Loucy (cell line): Measurements from ENCODE around the gene KLKB1.
A peak's percentile ranks its signal among the peaks of the same experiment; 100 is the strongest.

Source experiments
- H2AFZ ChIP-seq: fragments of 200-600 bp; sonication (generic); 2 replicates; pipeline ENCODE4 v1.6.0; 2016; ENCODE audit warnings: antibody characterized with exemption, mild to moderate bottlenecking, low read length, moderate library complexity
- H3F3A ChIP-seq: fragments of 200-600 bp; 2 replicates; pipeline ENCODE4 v1.6.0; 2016; ENCODE audit warnings: antibody characterized with exemption, low read depth, mild to moderate bottlenecking
- H3K27me3 ChIP-seq: fragments of 200-600 bp; sonication (generic); 2 replicates; pipeline ENCODE4 v1.6.1; 2014; ENCODE audit warnings: low read length, mild to moderate bottlenecking; ENCODE audit not compliant: insufficient read depth, poor library complexity, severe bottlenecking
- H3K36me3 ChIP-seq: fragments of 200-600 bp; sonication (generic); 2 replicates; pipeline ENCODE4 v1.6.1; 2016; ENCODE audit warnings: low read length; ENCODE audit not compliant: insufficient read depth
- H3K4me1 ChIP-seq: fragments of 200-600 bp; sonication (generic); 2 replicates; pipeline ENCODE4 v1.5.1; 2014; ENCODE audit warnings: low read length, mild to moderate bottlenecking; ENCODE audit not compliant: insufficient read depth, poor library complexity, severe bottlenecking
- H3K4me2 ChIP-seq: fragments of 200-600 bp; sonication (generic); 2 replicates; pipeline ENCODE4 v1.6.0; 2014; ENCODE audit warnings: antibody characterized with exemption, low read length, low read depth, mild to moderate bottlenecking; ENCODE audit not compliant: poor library complexity, severe bottlenecking
- H3K4me3 ChIP-seq: fragments of 200-600 bp; sonication (generic); 2 replicates; pipeline ENCODE4 v1.5.1; 2014; ENCODE audit warnings: low read length, mild to moderate bottlenecking, mixed read lengths; ENCODE audit not compliant: poor library complexity, severe bottlenecking
- H3K79me2 ChIP-seq: fragments of 200-600 bp; sonication (generic); 2 replicates; pipeline ENCODE4 v1.6.1; 2014; ENCODE audit warnings: low read length; ENCODE audit not compliant: insufficient read depth
- H3K9ac ChIP-seq: fragments of 200-600 bp; sonication (generic); 2 replicates; pipeline ENCODE4 v1.6.0; 2014; ENCODE audit warnings: mild to moderate bottlenecking, low read depth, low read length, moderate library complexity; ENCODE audit not compliant: poor library complexity, severe bottlenecking
- H3K9me2 ChIP-seq: fragments of 200-600 bp; sonication (generic); replicated peaks from 2 replicates; pipeline ENCODE4 v1.6.1; 2016; ENCODE audit warnings: low read depth, low read length, mixed read lengths
- H3K9me3 ChIP-seq: fragments of 200-600 bp; sonication (generic); 2 replicates; pipeline ENCODE4 v1.6.1; 2014; ENCODE audit warnings: mild to moderate bottlenecking, antibody characterized with exemption, low read length, low read depth; ENCODE audit not compliant: insufficient read depth
- H4K20me1 ChIP-seq: fragments of 200-600 bp; sonication (generic); 2 replicates; pipeline ENCODE4 v1.6.0; 2014; ENCODE audit warnings: antibody characterized with exemption, low read length, mild to moderate bottlenecking; ENCODE audit not compliant: insufficient read depth, poor library complexity, severe bottlenecking
- CTCF ChIP-seq: fragments of 200-600 bp; sonication (generic); conservative IDR thresholded peaks from 2 replicates; pipeline ENCODE4 v1.5.1; 2014; ENCODE audit warnings: mild to moderate bottlenecking, antibody characterized with exemption, low read length
- EZH2phosphoT487 ChIP-seq: fragments of 200-600 bp; IDR thresholded peaks from 2 replicates; pipeline ENCODE4 v1.6.1; 2018; ENCODE audit warnings: antibody characterized with exemption, mild to moderate bottlenecking, moderate library complexity, borderline replicate concordance

Gene KLKB1

DNA sequence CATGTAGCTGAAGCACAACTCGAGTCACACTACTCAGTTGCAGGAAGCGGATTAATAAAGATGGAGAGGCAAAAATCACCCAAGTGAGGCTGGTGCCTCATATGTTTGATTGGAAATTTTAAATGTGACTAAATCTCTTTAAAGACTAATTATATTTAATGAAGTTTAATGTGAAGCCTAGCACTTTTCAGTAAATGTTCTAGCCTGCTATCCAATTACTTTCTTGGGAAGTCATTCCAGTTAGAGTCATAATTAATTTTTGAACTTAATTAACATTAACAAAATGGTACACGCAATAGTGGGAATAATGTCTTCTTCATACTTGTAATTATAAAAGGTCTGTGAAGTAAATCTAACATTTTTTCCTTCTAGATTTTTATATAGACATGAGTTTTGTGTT lies 59.3 kb downstream of the KLKB1 start:
- no peaks in the 10 kb centered on the region for H3K27me3 ChIP-seq
- no peaks in the 10 kb centered on the region for H4K20me1 ChIP-seq
- no peaks in the 10 kb centered on the region for H3K9me2 ChIP-seq
- no peaks in the 10 kb centered on the region for H3K79me2 ChIP-seq
- TF ChIP-seq EZH2phosphoT487: no peak
- no peak for TF ChIP-seq CTCF
- H3K36me3 ChIP-seq: no peaks in the 10 kb centered on the region
- H3F3A ChIP-seq: no peaks in the 10 kb centered on the region
- no peak overlapping the region for H3K4me3 ChIP-seq
- no peak overlapping the region for H3K4me2 ChIP-seq
- H2AFZ ChIP-seq: no peak overlapping the region
- no peak overlapping the region for H3K9ac ChIP-seq
- H3K9me3 ChIP-seq: no peaks in the 10 kb centered on the region
- no peaks in the 10 kb centered on the region for H3K4me1 ChIP-seq

DNA sequence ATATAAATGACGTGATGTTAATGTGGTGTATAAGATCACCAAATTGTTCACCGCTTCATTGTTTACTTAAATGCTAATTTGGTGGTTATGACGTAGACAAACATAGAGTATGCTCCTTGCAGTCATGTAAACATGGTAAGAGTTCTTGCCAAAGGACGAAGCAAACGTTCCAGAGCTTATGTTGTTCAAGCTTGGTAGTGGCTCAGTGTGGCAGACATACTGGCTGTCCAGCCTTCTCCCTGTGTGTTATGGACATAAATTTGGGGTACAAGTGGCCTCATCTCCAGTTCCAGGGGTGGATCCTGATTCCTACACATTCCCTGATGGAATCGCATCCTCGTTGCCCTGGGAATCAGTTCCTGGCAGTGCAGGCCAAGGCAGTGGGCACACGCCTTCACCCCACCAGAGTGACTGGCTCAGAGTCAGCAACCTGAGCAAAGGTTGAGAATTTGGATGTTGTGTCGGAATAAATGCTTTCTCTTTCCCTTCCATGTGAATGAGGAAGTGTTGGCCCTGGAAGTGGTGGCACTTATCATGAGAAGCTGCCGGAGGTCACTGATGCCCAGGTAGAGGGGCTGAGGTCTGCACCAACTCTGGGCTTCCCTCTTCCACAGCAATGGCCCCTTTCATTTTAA lies 64.1 kb downstream of the KLKB1 start:
- Histone ChIP-seq H3K79me2 (no peaks in the 10 kb centered on the region), H3K4me1 (no peaks in the 10 kb centered on the region), H3K27me3 (no peaks in the 10 kb centered on the region), H3K4me3 (no peak overlapping the region), H3K9me2 (no peaks in the 10 kb centered on the region), H4K20me1 (no peaks in the 10 kb centered on the region), H3F3A (no peaks in the 10 kb centered on the region), H3K36me3 (no peaks in the 10 kb centered on the region), H2AFZ (no peak overlapping the region), H3K9me3 (no peaks in the 10 kb centered on the region), H3K4me2 (no peak overlapping the region), H3K9ac (no peak overlapping the region)
- TF ChIP-seq CTCF (no peak), EZH2phosphoT487 (no peak)

DNA sequence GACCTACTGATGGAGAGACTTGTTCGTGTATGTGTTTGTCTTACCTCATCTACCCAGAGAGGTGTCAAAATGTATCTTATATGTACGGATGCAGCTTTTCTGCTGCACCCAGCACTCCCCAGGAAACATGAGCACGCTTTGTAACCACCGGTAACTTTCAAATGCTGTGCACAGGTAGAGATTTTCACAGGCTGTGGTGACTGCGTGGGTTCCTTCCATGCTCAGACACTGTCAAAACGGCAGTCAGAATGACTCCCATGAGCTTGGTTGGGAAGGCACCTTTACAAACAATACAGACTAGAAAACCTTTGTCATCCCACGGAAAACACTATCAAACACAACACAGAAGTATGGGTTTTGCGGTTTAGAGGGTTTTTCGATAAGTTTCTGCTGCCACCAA lies 66.9 kb downstream of the KLKB1 start:
- no peak overlapping the region for H3K4me3 ChIP-seq
- TF ChIP-seq CTCF (no peak), EZH2phosphoT487 (no peak)
- no peaks in the 10 kb centered on the region for H3K9me2 ChIP-seq
- H3K4me1 ChIP-seq: no peaks in the 10 kb centered on the region
- no peaks in the 10 kb centered on the region for H3F3A ChIP-seq
- H3K4me2 ChIP-seq: no peak overlapping the region
- no peaks in the 10 kb centered on the region for H3K27me3 ChIP-seq
- H2AFZ ChIP-seq: 0 out of 2 replicates have a peak overlapping the region, but pooled peaks have one; percentile 36
- H3K9ac ChIP-seq: no peak overlapping the region
- H4K20me1 ChIP-seq: no peaks in the 10 kb centered on the region
- no peaks in the 10 kb centered on the region for H3K36me3 ChIP-seq
- no peaks in the 10 kb centered on the region for H3K9me3 ChIP-seq
- no peaks in the 10 kb centered on the region for H3K79me2 ChIP-seq
